Osteoblast (primary cell): ENCODE measurements around the gene COPA. TPM values are rescaled to one million over a fixed set of nuclear protein-coding genes. Genes with fewer than 3 reads are reported as not detected.

Experiments
- DNase-seq: peaks from one replicate; pipeline ENCODE4 v3.0.0; 2011; ENCODE audit warnings: low spot score, mixed read lengths; ENCODE audit not compliant: insufficient read length; ENCODE audit errors: missing footprints
- H2AFZ ChIP-seq: 2 replicates; pipeline ENCODE4 v1.6.0; 2011; ENCODE audit warnings: mild to moderate bottlenecking, low read length
- H3K27ac ChIP-seq: 2 replicates; pipeline ENCODE4 v1.5.1; 2011; ENCODE audit warnings: mild to moderate bottlenecking, low read depth, low read length, moderate library complexity
- H3K27me3 ChIP-seq: 2 replicates; pipeline ENCODE4 v1.6.0; 2012; ENCODE audit warnings: mild to moderate bottlenecking, control low read depth, inconsistent platforms, low read length, moderate library complexity; ENCODE audit not compliant: insufficient read depth
- H3K36me3 ChIP-seq: 2 replicates; pipeline ENCODE4 v1.5.1; 2011; ENCODE audit warnings: mild to moderate bottlenecking, low read length, control low read depth, moderate library complexity; ENCODE audit not compliant: insufficient read depth
- H3K4me1 ChIP-seq: 2 replicates; pipeline ENCODE4 v1.5.1; 2011; ENCODE audit warnings: mild to moderate bottlenecking, low read length, control low read depth, moderate library complexity; ENCODE audit not compliant: insufficient read depth
- H3K4me2 ChIP-seq: 2 replicates; pipeline ENCODE4 v1.6.0; 2011; ENCODE audit warnings: mild to moderate bottlenecking, low read length; ENCODE audit not compliant: insufficient read depth
- H3K4me3 ChIP-seq: fragments of 200-600 bp; sonication (generic); 3 replicates; pipeline ENCODE4 v1.5.1; 2012; ENCODE audit warnings: mild to moderate bottlenecking, low read length, inconsistent platforms; ENCODE audit not compliant: insufficient read depth
- H3K79me2 ChIP-seq: 2 replicates; pipeline ENCODE4 v1.6.0; 2012; ENCODE audit warnings: mild to moderate bottlenecking, low read length, control low read depth, inconsistent platforms; ENCODE audit not compliant: insufficient read depth
- H3K9me3 ChIP-seq: 2 replicates; pipeline ENCODE4 v1.5.1; 2011; ENCODE audit warnings: low read depth, low read length, control low read depth
- H4K20me1 ChIP-seq: 2 replicates; pipeline ENCODE4 v1.6.0; 2012; ENCODE audit warnings: mild to moderate bottlenecking, low read length, control low read depth; ENCODE audit not compliant: insufficient read depth
- CTCF ChIP-seq: IDR thresholded peaks from 2 replicates; pipeline ENCODE4 v1.5.1; 2011; ENCODE audit warnings: mild to moderate bottlenecking, low read depth, low read length, moderate library complexity; ENCODE audit errors: extremely low read depth
- total RNA-seq: library from RNA; depleted of rRNA; stranded (reverse); fragments of >200 nt; gene quantifications from 2 replicates; pipeline ENCODE4 v1.2.3, GENCODE V29; 2012

The COPA gene
- total RNA-seq, 1 donor: 282 TPM

- TF ChIP-seq CTCF: no peak
- H3K4me3 ChIP-seq: no peak overlapping the region
- H4K20me1 ChIP-seq: no peaks in the 10 kb centered on the region
- no peak overlapping the region for H3K27ac ChIP-seq
- H3K9me3 ChIP-seq: no peaks in the 10 kb centered on the region
- H3K27me3 ChIP-seq: no peaks in the 10 kb centered on the region
- DNase-seq: no peak
- H3K79me2 ChIP-seq: peaks cover 9% of the 10 kb centered on the region
- H3K36me3 ChIP-seq: peaks cover 84% of the 10 kb centered on the region
- H3K4me1 ChIP-seq: no peaks in the 10 kb centered on the region
- no peak overlapping the region for H3K4me2 ChIP-seq
- H2AFZ ChIP-seq: no peak overlapping the region
Observed at GRCh38 chr1:160351629-160352028, 8.6 kb upstream of the COPA start.

- no peak for DNase-seq
- Histone ChIP-seq H3K4me1 (peaks cover 3% of the 10 kb centered on the region), H4K20me1 (peaks cover 5% of the 10 kb centered on the region), H3K79me2 (peaks cover 52% of the 10 kb centered on the region), H3K27me3 (no peaks in the 10 kb centered on the region), H3K36me3 (peaks cover 50% of the 10 kb centered on the region), H3K9me3 (no peaks in the 10 kb centered on the region), H3K4me2 (no peak overlapping the region), H3K4me3 (no peak overlapping the region), H2AFZ (no peak overlapping the region), H3K27ac (no peak overlapping the region)
- no peak for TF ChIP-seq CTCF
Observed at GRCh38 chr1:160346958-160347357, 3.9 kb upstream of the COPA start.

- no peak overlapping the region for H2AFZ ChIP-seq
- TF ChIP-seq CTCF: no peak
- H3K4me1 ChIP-seq: peaks cover 8% of the 10 kb centered on the region
- peaks cover 57% of the 10 kb centered on the region for H3K79me2 ChIP-seq
- H3K27ac ChIP-seq: no peak overlapping the region
- DNase-seq: no peak
- peaks cover 10% of the 10 kb centered on the region for H4K20me1 ChIP-seq
- H3K9me3 ChIP-seq: no peaks in the 10 kb centered on the region
- peaks cover 45% of the 10 kb centered on the region for H3K36me3 ChIP-seq
- H3K4me3 ChIP-seq: no peak overlapping the region
- H3K27me3 ChIP-seq: no peaks in the 10 kb centered on the region
- no peak overlapping the region for H3K4me2 ChIP-seq
Observed at GRCh38 chr1:160346463-160346862, 3.4 kb upstream of the COPA start.

- Histone ChIP-seq H4K20me1 (peaks cover 26% of the 10 kb centered on the region), H3K27ac (no peak overlapping the region), H2AFZ (no peak overlapping the region), H3K4me2 (no peak overlapping the region), H3K9me3 (no peaks in the 10 kb centered on the region), H3K36me3 (peaks cover 34% of the 10 kb centered on the region), H3K4me3 (no peak overlapping the region), H3K4me1 (peaks cover 23% of the 10 kb centered on the region), H3K79me2 (peaks cover 73% of the 10 kb centered on the region), H3K27me3 (no peaks in the 10 kb centered on the region)
- no peak for TF ChIP-seq CTCF
- no peak for DNase-seq
Observed at GRCh38 chr1:160344936-160345335, 1.9 kb upstream of the COPA start.
